Rectal smooth muscle tissue (tissue), 1 donor: Measurements from ENCODE around the gene MMP24OS.
"Not testable (repeated sequence)": the region's sequence is repeated elsewhere in the genome, so short reads cannot be mapped to it uniquely, and the experiment has no call there.

Experiments used
- H3K27ac ChIP-seq: one replicate; pipeline ENCODE4 v1.7.0; 2013; ENCODE audit warnings: low read depth, low read length, inconsistent platforms
- H3K27me3 ChIP-seq: one replicate; pipeline ENCODE4 v1.7.0; 2013; ENCODE audit warnings: low read length; ENCODE audit not compliant: control insufficient read depth, insufficient read depth
- H3K36me3 ChIP-seq: one replicate; pipeline ENCODE4 v1.7.0; 2013; ENCODE audit warnings: low read length; ENCODE audit not compliant: control insufficient read depth, insufficient read depth
- H3K4me1 ChIP-seq: one replicate; pipeline ENCODE4 v1.7.0; 2013; ENCODE audit warnings: low read length; ENCODE audit not compliant: control insufficient read depth, insufficient read depth
- H3K4me3 ChIP-seq: one replicate; pipeline ENCODE4 v1.7.0; 2013; ENCODE audit warnings: low read length
- H3K9ac ChIP-seq: one replicate; pipeline ENCODE4 v1.7.0; 2013; ENCODE audit warnings: low read length

MMP24OS gene

DNA sequence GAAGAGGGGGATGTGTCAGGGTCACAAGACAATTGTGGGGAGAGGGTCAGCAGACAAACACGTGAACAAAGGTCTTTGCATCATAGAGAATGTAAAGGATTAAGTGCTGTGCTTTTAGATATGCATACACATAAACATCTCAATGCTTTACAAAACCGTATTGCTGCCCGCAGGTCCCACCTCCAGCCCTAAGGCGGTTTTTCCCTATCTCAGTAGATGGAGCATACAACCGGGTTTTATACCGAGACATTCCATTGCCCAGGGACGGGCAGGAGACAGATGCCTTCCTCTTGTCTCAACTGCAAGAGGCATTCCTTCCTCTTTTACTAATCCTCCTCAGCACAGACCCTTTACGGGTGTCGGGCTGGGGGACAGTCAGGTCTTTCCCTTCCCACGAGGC lies 15.6 kb downstream of the MMP24OS start:
- not testable (repeated sequence) for H3K9ac ChIP-seq, H3K27ac ChIP-seq, H3K36me3 ChIP-seq, H3K27me3 ChIP-seq, H3K4me3 ChIP-seq
- H3K4me1 ChIP-seq, result peaks cover 13% of the 10 kb centered on the region

DNA sequence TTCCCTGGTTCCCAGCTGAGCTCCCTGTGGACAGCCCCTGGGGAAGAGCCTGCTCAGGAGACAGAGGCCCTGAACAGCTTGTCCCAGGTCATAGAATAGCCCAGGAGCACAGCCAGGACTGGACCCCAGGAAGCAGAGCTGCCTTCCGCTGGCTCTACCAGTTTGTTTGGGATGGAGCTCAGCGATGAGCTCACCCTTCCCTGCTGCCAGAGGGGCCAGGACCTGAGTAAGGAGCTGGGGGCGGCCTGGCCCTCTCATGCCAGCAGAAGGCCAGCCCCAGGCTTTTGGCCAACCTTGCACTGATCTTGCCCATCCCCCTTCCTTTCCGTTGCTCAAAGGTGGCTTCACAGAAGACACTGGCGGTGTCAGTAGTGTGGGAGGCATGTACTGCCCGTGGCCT lies 17.5 kb downstream of the MMP24OS start:
- Histone ChIP-seq H3K27me3 (no peaks in the 10 kb centered on the region), H3K27ac (no peak overlapping the region), H3K4me3 (no peak overlapping the region), H3K4me1 (peaks cover 13% of the 10 kb centered on the region), H3K36me3 (no peaks in the 10 kb centered on the region), H3K9ac (no peak overlapping the region)

DNA sequence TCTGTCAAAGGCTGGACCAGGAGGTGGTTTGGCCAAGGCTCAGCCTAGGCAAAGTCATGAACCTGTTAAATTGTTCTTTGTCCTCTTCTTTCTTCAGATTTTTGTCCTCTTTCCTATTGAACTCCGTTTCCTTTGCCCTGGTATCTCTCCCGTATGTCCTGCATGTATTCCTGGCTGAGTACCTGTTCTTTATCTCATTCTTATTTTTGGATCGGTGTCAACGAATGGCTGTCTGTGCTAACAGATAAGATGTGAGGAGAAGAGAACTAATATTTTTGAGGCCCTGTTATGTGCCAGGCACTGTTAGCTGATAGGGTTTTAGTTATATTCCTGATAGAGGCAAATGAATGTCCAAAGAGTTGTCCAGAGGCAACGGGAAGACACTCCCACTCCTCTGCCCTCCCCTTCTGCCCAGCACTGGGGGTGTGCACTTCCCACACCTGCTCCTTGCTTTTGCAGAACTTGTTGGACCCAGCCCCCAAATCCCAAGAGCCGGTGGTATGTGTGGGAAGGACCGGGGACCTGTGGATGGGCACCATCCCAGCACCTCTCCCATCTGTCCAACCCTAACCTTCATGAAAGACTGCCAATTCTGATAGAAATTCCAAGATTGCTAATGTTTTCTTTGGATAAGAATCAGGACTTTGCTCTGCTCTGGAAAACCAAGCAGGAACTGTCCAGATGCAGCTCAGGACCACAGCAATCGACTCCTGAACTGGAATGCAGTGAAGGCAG lies 20.6 kb downstream of the MMP24OS start:
- Histone ChIP-seq H3K4me3 (no peak overlapping the region), H3K4me1 (no peaks in the 10 kb centered on the region), H3K9ac (no peak overlapping the region), H3K27me3 (no peaks in the 10 kb centered on the region), H3K36me3 (no peaks in the 10 kb centered on the region), H3K27ac (no peak overlapping the region)

DNA sequence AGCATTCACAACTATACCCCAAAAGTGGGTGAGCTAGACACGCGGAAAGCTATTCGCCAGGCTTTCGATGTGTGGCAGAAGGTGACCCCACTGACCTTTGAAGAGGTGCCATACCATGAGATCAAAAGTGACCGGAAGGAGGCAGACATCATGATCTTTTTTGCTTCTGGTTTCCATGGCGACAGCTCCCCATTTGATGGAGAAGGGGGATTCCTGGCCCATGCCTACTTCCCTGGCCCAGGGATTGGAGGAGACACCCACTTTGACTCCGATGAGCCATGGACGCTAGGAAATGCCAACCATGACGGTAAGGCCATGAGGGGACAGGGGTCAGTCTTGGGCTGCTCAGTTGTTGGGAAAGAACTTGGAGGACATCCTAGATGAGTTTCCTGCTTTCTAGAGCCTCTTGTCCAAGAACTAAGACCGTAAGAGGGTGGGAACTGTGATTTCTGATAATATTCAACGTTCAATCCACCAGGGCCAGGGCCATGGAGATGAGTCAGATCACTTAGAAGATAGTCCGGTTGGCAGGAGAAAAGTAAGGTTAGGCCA lies 23.4 kb downstream of the MMP24OS start:
- H3K4me1 ChIP-seq, result no peaks in the 10 kb centered on the region
- H3K36me3 ChIP-seq, result no peaks in the 10 kb centered on the region

DNA sequence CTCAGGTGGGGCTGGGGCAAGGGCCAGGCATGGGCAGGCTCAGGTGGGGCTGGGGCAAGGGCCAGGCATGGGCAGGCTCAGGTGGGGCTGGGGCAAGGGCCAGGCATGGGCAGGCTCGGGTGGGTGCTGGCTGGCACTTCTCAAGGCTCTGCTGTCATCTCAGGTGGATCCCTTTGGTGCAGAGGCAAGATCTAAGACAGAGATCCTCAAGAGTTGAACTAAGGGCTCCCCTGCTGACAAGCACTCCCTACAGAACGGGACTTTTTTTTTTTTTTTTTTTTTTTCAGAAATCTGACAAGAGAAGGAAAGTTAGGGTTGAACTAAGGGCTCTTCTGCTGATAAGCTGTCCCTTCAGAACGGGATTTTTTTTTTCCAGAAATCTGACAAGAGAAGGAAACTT lies 24.9 kb downstream of the MMP24OS start:
- Histone ChIP-seq H3K27ac (no peak overlapping the region), H3K36me3 (no peaks in the 10 kb centered on the region), H3K4me1 (no peaks in the 10 kb centered on the region), H3K9ac (no peak overlapping the region), H3K4me3 (no peak overlapping the region), H3K27me3 (no peaks in the 10 kb centered on the region)

More for the DNA sequence above, 23.4 kb downstream of the MMP24OS start:
- H3K27me3 ChIP-seq, result no peaks in the 10 kb centered on the region
- no peak overlapping the region for H3K4me3 ChIP-seq
- no peak overlapping the region for H3K9ac ChIP-seq
- H3K27ac ChIP-seq, result no peak overlapping the region

DNA sequence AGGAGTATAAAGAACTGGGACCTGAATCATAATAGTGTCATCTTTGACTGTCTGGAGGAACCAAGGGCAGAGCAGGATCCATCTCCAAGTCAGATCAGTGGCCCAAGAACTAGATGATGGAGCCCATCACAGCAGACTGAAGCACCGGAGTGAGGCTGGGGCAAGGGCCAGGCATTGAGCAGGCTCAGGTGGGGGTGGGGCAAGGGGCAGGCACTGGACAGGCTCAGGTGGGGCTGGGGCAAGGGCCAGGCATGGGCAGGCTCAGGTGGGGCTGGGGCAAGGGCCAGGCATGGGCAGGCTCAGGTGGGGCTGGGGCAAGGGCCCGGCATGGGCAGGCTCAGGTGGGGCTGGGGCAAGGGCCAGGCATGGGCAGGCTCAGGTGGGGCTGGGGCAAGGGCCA lies 25.3 kb downstream of the MMP24OS start:
- not testable (repeated sequence) for H3K36me3 ChIP-seq, H3K27me3 ChIP-seq, H3K27ac ChIP-seq

DNA sequence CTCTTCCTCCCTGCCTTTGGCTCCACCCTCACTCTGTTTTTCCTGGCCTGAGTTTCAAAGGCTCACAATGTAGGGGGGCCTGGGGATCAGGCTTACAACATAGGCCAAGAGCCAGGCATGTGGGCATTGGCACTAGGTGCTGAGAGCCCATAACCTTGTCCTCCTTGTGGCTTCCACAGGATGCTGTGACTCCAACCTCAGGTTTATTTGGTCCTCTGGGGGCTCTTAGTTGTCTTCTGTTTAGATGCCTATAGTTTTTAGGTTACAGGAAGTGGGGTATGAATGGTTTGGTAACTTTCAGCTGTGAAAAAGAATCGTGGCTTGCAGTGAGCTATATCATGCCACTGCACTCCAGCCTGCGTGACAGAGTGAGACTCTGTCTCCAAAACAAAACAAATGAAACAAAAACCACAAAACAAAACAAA lies 25.9 kb downstream of the MMP24OS start:
- no peak overlapping the region for H3K9ac ChIP-seq
- no peak overlapping the region for H3K27ac ChIP-seq
- no peaks in the 10 kb centered on the region for H3K36me3 ChIP-seq
- H3K4me3 ChIP-seq, result no peak overlapping the region
- H3K27me3 ChIP-seq, result no peaks in the 10 kb centered on the region
- H3K4me1 ChIP-seq, result no peaks in the 10 kb centered on the region

More for the DNA sequence above, 25.3 kb downstream of the MMP24OS start:
- not testable (repeated sequence) for H3K4me3 ChIP-seq, H3K9ac ChIP-seq, H3K4me1 ChIP-seq

DNA sequence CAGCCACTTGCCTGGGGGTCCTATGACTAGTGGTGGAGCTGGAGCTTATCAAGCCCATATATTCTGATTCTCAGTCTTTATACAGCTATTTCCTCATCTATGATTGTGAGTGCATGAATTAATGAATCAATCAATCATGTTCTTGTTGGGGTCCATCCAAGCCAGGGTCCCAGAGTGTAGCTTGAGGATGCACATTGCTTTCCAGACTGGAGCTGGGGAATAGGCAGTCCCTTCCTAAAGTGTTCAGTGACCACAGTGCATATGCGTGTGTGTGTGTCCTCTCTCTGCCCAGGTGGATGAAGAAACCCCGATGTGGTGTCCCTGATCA lies 26.3 kb downstream of the MMP24OS start:
- Histone ChIP-seq H3K27ac (no peak overlapping the region), H3K9ac (no peak overlapping the region), H3K4me3 (no peak overlapping the region), H3K36me3 (no peaks in the 10 kb centered on the region), H3K27me3 (no peaks in the 10 kb centered on the region), H3K4me1 (no peaks in the 10 kb centered on the region)

DNA sequence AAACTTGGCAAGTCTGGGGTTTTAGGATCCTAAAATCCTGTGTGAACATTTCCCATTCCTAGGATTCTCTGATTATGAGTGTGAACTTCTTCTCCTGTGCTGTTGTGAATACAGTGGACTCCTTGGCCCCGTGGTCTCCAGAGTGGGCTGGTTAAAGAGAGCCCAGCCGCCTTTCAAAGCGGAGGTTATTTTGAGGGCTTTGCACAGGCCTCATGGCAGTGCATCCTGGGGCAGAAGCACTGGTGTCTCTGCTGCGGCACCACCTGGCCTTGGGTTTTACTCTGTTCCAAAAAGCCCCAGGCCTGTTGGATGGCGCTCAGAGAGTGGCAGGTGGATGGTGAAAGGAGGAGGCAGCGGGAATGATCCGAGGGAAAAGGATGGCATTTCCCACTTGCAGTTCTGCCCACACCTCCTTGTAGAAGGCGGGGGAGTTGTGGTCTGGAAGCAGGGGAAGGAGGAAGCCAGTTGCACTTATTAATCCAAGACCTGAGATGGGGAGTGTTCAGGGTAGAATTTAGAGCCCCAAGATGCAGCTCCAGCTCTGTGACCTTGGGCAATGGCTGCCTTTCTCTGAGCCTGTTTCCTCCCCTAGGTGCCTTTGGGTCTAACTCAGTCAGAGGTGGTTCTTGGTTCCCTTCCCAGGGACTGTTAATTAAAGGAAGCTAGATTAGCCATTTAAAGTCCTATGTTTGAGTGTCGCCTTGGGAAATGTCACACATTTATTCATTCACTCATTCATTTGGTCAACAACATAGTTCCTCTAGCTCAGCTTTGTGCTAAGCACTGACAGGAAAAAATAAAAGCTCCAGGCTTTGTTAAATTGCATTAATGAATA lies 29.1 kb downstream of the MMP24OS start:
- Histone ChIP-seq H3K36me3 (no peaks in the 10 kb centered on the region), H3K27ac (no peak overlapping the region), H3K4me1 (no peaks in the 10 kb centered on the region), H3K27me3 (no peaks in the 10 kb centered on the region), H3K4me3 (no peak overlapping the region), H3K9ac (no peak overlapping the region)

DNA sequence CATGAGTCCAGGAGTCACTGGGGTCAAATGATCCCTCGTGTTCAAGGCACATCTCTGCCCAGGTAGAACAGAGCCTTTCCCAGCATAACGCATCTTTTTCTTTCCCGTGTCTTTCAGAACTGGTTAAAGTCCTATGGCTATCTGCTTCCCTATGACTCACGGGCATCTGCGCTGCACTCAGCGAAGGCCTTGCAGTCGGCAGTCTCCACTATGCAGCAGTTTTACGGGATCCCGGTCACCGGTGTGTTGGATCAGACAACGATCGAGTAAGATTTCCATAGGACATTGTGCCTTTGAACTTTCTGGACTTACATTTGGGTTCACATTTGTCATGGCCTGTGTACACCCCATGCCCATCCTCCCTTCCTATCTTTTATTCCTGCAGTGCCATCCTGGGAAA lies 31.2 kb downstream of the MMP24OS start:
- Histone ChIP-seq H3K4me1 (no peaks in the 10 kb centered on the region), H3K27me3 (no peaks in the 10 kb centered on the region), H3K4me3 (no peak overlapping the region), H3K27ac (no peak overlapping the region), H3K36me3 (no peaks in the 10 kb centered on the region), H3K9ac (no peak overlapping the region)

DNA sequence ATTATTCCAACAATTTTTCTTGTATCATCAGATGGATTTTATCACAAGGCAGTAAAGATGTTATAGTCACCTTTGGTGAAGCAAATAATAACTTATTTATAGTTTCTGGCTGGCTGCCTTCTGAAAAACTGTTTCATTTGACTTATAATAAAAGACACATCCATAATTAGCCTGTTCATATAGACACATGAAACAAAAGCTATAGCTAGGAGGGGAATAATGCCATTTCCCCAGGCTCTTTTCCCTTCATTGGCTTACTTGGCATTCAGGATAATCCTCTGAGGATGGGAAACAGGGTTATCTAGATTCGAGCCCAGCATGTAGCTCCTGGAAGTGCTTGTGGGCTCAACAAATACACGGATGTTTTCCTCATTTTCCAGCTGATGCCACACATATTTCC lies 33.9 kb downstream of the MMP24OS start:
- Histone ChIP-seq H3K36me3 (no peaks in the 10 kb centered on the region), H3K27me3 (no peaks in the 10 kb centered on the region), H3K4me1 (no peaks in the 10 kb centered on the region), H3K27ac (no peak overlapping the region), H3K9ac (no peak overlapping the region), H3K4me3 (no peak overlapping the region)

DNA sequence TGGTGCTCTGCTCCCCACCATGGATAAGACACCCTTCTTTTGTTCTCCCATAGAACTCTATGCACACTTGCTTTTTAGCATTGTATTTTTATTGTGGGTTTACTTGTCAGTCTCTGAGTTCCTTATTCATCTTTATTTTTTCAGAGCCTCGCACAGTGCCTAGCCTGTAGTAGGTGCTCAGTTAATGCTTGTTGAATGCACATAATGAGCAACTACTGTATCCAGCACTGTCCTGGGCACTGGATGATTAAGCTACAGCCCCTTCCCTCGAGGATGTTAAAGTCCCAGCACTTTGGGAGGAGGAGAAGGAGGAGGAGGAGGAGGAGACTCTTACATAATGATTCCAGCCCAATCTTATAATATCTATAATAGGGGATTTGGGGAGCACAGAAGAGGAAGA lies 34.6 kb downstream of the MMP24OS start:
- no peaks in the 10 kb centered on the region for H3K36me3 ChIP-seq
- no peak overlapping the region for H3K4me3 ChIP-seq
- no peak overlapping the region for H3K9ac ChIP-seq
- no peaks in the 10 kb centered on the region for H3K27me3 ChIP-seq
- H3K4me1 ChIP-seq, result no peaks in the 10 kb centered on the region
- H3K27ac ChIP-seq, result no peak overlapping the region
